ENCODE measurements around the gene WTIP. TPM values are rescaled to one million over a fixed set of nuclear protein-coding genes. Genes with fewer than 3 reads are reported as not detected.

Gene WTIP
- total and polyA plus RNA-seq, 12 donors = 1.2 to 15.1 (median 6.0) TPM

- intact Hi-C loops (cut with DNase I) = no loop called here
- no peaks in the 10 kb centered on the region for H3K9me3 ChIP-seq (replicated peaks in 1 of 3)
- TF ChIP-seq POLR2A (IDR thresholded peaks at IDR 0.05) (no peak), CTCF (IDR thresholded peaks at IDR 0.05) (no peak)
- H3K4me3 ChIP-seq = no peak overlapping the region
- WGBS, 4 donors = 77 to 88% (median 83%) methylated on average over 10 to 19 of the region's 19 CpGs
- H3K4me1 ChIP-seq (replicated peaks in 1 of 2) = peaks cover 1 to 11% of the 10 kb centered on the region in 2 donors
- peak in 1 of 7 donors; percentile 5 for DNase-seq
- H3K27me3 ChIP-seq = no peaks in the 10 kb centered on the region
- no peaks in the 10 kb centered on the region for H3K36me3 ChIP-seq (replicated peaks in 1 of 2)
- peak overlapping the region in 1 of 5 donors; percentile 92 for H3K27ac ChIP-seq
These were observed 1.1 kb upstream of the WTIP start for GRCh38 chr19:34480491-34480890.

DNA sequence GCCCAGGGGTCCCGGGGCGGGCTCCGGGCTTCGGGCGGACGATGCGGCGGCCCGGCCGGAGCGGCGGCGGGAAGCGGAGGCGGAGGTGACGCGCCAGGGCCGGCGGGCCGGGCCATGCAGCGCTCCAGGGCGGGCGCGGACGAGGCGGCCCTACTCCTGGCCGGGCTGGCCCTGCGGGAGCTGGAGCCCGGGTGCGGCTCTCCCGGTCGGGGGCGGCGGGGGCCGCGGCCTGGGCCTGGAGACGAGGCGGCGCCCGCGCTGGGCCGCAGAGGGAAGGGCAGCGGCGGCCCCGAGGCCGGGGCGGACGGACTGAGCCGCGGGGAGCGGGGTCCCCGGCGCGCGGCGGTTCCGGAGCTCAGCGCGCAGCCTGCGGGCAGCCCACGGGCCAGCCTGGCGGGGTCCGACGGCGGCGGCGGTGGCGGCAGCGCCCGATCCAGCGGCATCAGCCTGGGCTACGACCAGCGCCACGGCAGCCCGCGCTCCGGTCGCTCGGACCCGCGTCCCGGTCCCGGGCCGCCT, 362 bp downstream of the WTIP start:
- Histone ChIP-seq H3K27me3 (no peaks in the 10 kb centered on the region), H3K4me3 (peak overlapping the region in 1 of 4 donors; percentile 80), H3K27ac (peak overlapping the region in 1 of 5 donors; percentile 92), H3K36me3 (replicated peaks in 1 of 2) (no peaks in the 10 kb centered on the region), H3K9me3 (replicated peaks in 1 of 3) (no peaks in the 10 kb centered on the region), H3K4me1 (replicated peaks in 1 of 2) (peaks cover 0 to 10% of the 10 kb centered on the region in 2 donors)
- TF ChIP-seq POLR2A (IDR thresholded peaks at IDR 0.05) (no peak), CTCF (IDR thresholded peaks at IDR 0.05) (no peak)
- peak in 1 of 7 donors; percentile 11 for DNase-seq
- WGBS, 4 donors = 1% methylated on average over 18 to 84 of the region's 84 CpGs; no CpG with 5 or more reads in 1 of the 4 donors
- intact Hi-C loops (cut with DNase I) = no loop called here

DNA sequence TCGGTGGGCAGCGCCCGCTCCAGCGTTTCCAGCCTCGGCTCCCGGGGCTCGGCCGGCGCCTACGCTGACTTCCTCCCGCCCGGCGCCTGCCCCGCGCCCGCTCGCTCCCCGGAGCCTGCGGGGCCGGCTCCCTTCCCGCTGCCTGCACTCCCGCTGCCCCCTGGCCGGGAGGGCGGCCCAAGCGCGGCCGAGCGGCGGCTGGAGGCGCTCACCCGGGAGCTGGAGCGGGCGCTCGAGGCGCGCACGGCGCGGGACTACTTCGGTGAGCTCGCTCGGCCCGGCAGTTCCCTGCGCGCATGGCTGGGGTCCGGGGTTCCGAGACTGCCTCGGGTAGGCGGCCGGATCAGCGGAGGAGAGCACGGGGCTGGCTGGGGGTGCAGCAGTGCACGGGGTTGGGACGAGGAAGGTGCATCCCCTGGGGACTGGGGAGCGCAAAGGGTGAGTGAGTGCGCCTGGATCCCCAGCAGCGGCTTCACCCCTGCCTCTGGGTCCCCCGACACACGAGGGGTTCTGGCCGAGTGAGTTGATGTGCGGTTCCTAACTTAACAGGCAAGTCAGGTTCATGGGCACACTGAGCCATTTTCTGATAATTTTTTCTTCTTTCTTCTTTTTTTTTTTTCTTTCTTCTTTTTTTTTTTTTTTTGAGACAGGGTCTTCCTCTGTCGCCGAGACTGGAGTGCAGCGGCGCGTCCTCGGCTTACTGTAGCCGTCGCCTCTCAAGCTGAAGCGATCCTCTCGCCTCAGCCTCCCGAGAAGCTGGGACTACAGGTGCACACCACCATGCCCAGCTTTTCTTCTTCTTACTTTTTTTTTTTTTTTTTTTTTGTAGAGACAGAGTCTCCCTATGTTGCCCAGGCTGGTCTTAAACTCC, 1.1 kb downstream of the WTIP start:
- no peak for TF ChIP-seq CTCF (IDR thresholded peaks at IDR 0.05)
- Histone ChIP-seq H3K36me3 (replicated peaks in 1 of 2) (no peaks in the 10 kb centered on the region), H3K27me3 (no peaks in the 10 kb centered on the region), H3K9me3 (replicated peaks in 1 of 3) (no peaks in the 10 kb centered on the region), H3K27ac (peak overlapping the region in 1 of 5 donors; percentile 92), H3K4me1 (replicated peaks in 1 of 2) (peaks cover 0 to 10% of the 10 kb centered on the region in 2 donors), H3K4me3 (peak overlapping the region in 2 of 4 donors; percentile 40 to 80)
- peak in 1 of 7 donors; percentile 23 for DNase-seq
- intact Hi-C loops (cut with DNase I) = no loop called here
- WGBS, 4 donors = 6 to 37% (median 13%) methylated on average over 18 to 72 of the region's 72 CpGs

DNA sequence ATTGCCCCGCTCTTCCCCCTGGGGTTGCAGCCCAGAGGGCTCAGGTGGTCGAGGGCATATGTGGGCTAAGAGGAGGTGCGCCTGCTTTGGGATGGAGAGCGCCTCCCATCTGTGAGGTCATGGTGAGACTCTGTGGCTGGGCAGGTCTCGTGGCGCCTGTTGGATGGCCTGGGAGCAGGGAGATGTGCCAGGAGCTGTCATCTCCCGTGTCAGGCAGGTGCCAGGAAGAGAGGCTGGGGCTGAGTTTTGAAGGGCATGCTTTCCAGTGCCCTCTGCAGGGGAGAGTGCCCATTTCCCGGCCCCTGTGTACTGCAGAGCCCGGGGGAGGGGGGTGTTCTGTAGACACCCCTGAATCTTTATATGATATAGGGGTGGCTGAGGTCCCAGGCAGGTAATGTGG, 2.8 kb downstream of the WTIP start:
- Histone ChIP-seq H3K27me3 (no peaks in the 10 kb centered on the region), H3K27ac (no peak overlapping the region), H3K36me3 (replicated peaks in 1 of 2) (no peaks in the 10 kb centered on the region), H3K4me3 (no peak overlapping the region), H3K4me1 (replicated peaks in 1 of 2) (peaks cover 0 to 10% of the 10 kb centered on the region in 2 donors), H3K9me3 (replicated peaks in 1 of 3) (no peaks in the 10 kb centered on the region)
- no peak for TF ChIP-seq CTCF (IDR thresholded peaks at IDR 0.05)
- no peak for TF ChIP-seq POLR2A (IDR thresholded peaks at IDR 0.05)
- peak in 1 of 7 donors; percentile 8 for DNase-seq
- intact Hi-C loops (cut with DNase I) = no loop called here
- 80 to 99% (median 84%) methylated on average over 2 to 9 of the region's 9 CpGs for WGBS, 4 donors

Measured in adrenal gland (tissue), 12 donors.